ENCODE data around the gene PLA2G2C.

Gene PLA2G2C

DNA sequence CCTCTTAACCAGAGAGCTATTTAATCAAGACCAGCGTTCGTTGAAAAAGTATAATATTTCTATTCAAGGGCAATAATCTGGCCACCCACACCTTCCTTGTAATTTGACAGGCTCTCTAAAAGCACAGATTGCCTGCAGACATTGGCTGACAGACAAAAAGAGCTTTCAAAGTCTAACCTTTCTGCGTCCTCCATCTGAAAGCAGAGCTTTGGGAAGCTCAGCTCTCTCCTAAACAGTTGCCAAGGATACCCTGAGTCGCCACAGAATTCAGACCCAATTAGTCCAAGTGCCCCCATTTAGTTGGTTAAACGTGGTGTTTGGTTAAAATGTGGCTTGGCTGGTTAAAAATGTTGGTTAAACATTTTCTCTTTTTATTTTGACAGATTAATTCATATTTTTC, 33.7 kb upstream of the PLA2G2C start:
- TF ChIP-seq TAF1 (IDR thresholded peaks at IDR 0.05; ENCODE audit: borderline replicate concordance, insufficient read depth, low read length): no peak
- no peak for TF ChIP-seq POLR2AphosphoS5 (IDR thresholded peaks at IDR 0.05; ENCODE audit: low read depth, low read length)
- no peak for TF ChIP-seq SIN3A (IDR thresholded peaks at IDR 0.05; ENCODE audit: borderline replicate concordance, insufficient read depth, low read length)
- TF ChIP-seq REST (IDR thresholded peaks at IDR 0.05; ENCODE audit: insufficient read depth in 1 of 2, low read depth in 2 of 2, low read length in 2 of 2): no peak
- TF ChIP-seq FOXP2 (optimal IDR thresholded peaks at IDR 0.05; ENCODE audit: borderline replicate concordance, extremely low read depth, extremely low read length, insufficient read depth): no peak

DNA sequence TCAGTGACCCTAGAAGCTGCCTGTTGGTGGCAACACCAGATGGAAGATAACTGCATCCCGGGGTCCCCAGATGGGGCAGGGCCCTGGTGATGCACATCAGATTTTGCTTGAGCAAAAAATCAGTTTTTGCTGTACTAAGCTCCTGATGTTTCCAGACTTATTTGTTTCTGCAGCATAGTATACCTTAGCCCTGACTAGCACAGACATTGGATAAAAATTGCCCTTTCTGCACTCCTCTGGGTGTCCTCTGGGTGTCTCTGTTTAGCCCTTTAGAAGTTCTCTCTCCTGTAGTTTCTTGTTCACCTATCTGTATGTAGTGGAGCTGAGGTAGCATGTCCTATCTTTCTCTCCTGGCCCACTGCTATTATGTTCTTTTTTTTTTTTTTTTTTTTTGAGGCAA, 30.3 kb upstream of the PLA2G2C start:
- TF ChIP-seq POLR2AphosphoS5 (IDR thresholded peaks at IDR 0.05; ENCODE audit: low read depth, low read length) (no peak), REST (IDR thresholded peaks at IDR 0.05; ENCODE audit: insufficient read depth in 1 of 2, low read depth in 2 of 2, low read length in 2 of 2) (no peak), SIN3A (IDR thresholded peaks at IDR 0.05; ENCODE audit: borderline replicate concordance, insufficient read depth, low read length) (no peak), FOXP2 (optimal IDR thresholded peaks at IDR 0.05; ENCODE audit: borderline replicate concordance, extremely low read depth, extremely low read length, insufficient read depth) (no peak), TAF1 (IDR thresholded peaks at IDR 0.05; ENCODE audit: borderline replicate concordance, insufficient read depth, low read length) (no peak)

DNA sequence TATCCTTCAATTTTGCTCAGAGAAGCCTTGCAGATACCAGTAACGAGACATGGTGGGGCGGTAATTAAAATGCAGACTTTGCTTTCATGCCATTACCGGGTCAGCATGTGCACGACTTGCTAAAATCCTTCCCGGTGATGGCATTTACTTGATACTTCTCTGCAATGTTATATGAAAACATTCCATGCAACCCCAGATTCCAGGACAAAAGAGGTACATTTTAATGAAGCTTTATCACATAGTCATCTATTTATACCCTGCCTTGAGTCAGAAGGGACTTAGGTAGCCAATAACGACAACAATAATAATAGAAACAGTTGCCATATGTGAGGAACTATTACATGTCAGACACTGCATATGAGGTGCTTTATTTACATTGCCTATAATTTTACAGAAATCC, 29.4 kb upstream of the PLA2G2C start:
- TF ChIP-seq REST (IDR thresholded peaks at IDR 0.05; ENCODE audit: insufficient read depth in 1 of 2, low read depth in 2 of 2, low read length in 2 of 2) (no peak), SIN3A (IDR thresholded peaks at IDR 0.05; ENCODE audit: borderline replicate concordance, insufficient read depth, low read length) (no peak), FOXP2 (optimal IDR thresholded peaks at IDR 0.05; ENCODE audit: borderline replicate concordance, extremely low read depth, extremely low read length, insufficient read depth) (no peak), TAF1 (IDR thresholded peaks at IDR 0.05; ENCODE audit: borderline replicate concordance, insufficient read depth, low read length) (no peak), POLR2AphosphoS5 (IDR thresholded peaks at IDR 0.05; ENCODE audit: low read depth, low read length) (no peak)

DNA sequence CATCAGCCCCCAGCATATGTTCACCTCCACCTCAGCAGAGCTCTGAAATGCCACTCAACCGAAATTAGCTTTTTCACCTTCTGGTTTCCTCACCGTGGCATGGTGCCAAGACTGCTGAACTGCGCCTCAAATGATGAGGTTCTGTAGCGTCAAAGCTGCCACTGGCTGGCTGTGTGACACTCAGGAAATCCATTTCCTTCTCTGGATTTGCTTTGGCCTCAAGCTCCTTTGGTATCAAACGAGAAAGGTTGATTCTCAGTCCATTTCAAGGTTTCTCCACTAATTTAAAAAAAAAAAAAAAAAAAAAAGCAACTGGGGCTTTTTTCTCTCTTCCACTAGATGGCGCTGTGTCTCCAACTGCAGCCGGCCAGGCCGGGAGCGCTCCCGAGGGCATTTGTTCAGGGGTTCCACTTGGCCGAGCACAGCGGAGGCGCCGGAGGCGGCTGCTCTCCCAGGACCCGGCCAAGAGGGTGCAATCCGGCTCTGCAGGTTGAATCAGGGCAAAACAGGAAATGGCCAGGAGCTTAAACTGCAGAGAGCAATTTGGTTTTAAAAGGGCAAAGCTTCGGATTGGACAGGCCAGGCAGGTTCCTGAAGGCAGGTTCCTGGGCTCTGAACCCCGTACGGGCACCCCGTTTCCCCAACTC, 26.5 kb upstream of the PLA2G2C start:
- no peak for TF ChIP-seq FOXP2 (optimal IDR thresholded peaks at IDR 0.05; ENCODE audit: borderline replicate concordance, extremely low read depth, extremely low read length, insufficient read depth)
- no peak for TF ChIP-seq POLR2AphosphoS5 (IDR thresholded peaks at IDR 0.05; ENCODE audit: low read depth, low read length)
- no peak for TF ChIP-seq TAF1 (IDR thresholded peaks at IDR 0.05; ENCODE audit: borderline replicate concordance, insufficient read depth, low read length)
- TF ChIP-seq SIN3A (IDR thresholded peaks at IDR 0.05; ENCODE audit: borderline replicate concordance, insufficient read depth, low read length): no peak
- no peak for TF ChIP-seq REST (IDR thresholded peaks at IDR 0.05; ENCODE audit: insufficient read depth in 1 of 2, low read depth in 2 of 2, low read length in 2 of 2)
